Stimulated activated CD4-positive, alpha-beta T cell treated with anti-CD3 and anti-CD28 coated beads, Interleukin-1b, Interleukin-23, amount 100 ng/mL, for 48 hours (primary cell): Measurements from ENCODE around the gene CCR3.
A peak's percentile ranks its signal among the peaks of the same experiment; 100 is the strongest.

Experiments
- DNase-seq: peaks from one replicate; pipeline ENCODE4 v3.0.0-alpha.2; 2020

The CCR3 gene

DNA sequence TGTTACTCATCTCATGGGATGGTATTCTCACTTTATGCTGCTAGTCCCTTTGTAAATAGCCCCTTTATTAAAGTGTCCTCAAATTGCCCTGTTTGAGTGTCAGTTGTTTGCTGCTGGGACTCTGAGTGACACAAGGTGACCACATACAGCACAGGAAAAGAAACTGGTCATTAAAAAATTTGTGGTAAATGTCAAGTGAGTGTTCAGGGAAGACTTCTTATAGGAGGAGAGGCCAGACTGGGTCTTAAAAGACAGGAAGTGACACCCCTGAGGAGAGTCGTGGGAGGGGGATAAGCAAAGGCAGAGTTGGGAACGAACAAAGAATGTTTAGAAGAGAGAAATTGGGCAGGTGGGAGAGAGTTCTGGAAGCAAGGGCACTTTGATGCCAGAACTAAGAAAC lies 35.2 kb downstream of the CCR3 start:
- no peak for DNase-seq

DNA sequence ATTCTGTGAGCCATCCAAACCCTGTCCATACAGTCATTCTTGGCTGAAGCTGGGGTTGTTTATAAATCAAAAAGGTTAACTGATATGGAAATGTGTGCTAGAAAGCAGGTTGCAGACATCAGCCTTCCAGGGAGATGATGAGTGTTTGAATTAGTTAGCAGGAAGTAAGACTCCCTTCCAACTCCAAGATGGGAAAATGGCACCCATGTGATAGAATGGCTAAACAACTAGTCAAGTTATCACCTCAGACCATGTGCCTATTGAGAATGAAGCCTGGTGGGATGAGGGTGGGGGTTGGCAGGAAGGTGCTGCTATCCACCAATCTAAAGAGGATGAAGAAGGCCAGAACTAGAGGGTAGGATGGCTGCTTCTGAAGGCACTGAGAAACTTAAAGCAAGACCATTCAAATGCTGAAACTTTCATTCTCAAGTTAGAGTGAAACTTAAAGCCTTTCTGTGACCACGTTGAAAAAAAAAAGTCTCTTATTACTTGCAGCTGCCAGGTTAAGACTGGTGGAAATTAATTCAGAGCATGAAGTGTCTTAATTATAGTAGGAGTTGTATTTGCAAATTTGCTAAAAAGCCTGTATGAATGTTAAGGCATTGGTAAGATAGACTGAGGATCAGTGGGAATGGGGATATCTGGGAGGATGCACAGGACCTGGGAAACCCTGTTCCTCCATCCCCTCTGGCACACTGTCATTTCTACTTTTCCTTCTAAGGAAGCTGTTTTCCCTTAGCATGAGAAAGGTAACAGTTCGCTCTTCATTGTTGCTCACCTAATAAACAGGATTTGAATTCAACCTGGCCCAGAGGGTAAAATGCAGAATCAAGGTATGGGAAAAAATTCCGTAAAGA lies 36.8 kb downstream of the CCR3 start:
- DNase-seq: no peak

DNA sequence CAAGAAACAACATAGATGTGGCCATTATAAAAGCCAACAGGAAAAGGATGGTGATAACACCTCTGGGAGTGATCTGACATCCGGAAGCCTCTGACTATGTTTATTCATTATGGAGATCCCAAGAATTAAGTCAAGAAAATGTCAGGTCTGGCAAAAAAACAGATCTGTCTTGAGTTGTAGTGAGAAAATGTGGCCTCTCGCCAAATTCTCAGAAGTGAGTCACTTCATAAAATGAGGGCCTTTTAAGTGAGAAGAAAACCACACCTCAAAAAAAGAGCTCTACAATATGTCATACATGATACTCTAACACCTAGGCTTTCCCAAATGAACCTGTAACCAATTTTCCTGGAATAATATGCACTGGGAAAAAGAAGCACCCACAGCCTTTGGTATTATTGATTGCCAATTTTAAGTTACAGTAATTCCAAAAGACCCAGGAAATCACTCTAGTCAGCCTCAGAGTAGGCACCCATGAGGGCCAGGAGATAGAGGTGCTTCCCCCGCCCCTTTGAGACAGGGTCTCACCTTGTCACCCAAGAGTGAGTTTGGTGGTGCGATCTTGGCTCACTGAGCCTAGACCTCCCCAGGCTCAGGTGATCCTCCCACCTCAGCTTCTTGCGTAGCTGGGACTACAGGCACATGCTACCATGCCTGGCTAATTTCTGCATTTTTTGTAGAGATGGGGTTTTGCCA lies 38.0 kb downstream of the CCR3 start:
- peak; percentile 60 for DNase-seq

DNA sequence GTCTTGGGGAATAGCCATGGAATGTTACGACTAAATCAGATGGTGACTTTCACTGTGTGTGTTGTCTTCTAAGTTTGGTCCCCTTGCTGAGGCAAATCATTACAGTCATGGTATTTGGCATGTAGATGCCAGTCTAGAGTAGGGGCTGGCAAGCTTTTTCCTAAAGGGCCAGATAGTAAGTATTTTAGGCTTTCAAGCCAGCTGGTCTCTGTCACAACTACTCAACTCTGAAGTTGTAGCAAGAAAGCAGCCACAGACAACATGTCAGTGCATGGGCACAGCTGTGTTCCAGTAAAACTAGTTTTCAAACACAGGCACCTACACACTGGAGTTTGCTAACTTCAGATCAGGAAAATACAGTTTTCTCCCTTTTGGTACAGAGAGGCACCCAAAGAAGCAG lies 39.3 kb downstream of the CCR3 start:
- no peak for DNase-seq

DNA sequence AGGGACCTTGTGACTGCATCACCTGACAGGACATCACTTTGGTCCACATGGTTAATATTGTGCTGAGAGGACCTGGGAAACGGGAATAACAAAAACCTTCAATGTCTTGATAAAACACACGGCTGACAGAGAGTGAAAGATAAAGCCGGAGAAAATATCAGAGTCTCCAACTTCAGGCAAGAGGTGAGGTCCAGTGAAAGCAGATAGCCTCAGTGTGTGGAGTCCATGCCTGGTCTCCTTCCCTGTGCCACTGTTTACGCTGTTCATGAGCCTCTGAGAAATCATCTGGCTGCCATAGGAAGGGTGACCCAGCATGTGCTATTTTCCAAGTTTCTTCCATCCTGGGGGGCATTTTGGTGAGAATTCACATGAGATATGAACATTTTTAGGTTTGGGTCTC lies 39.8 kb downstream of the CCR3 start:
- no peak for DNase-seq

DNA sequence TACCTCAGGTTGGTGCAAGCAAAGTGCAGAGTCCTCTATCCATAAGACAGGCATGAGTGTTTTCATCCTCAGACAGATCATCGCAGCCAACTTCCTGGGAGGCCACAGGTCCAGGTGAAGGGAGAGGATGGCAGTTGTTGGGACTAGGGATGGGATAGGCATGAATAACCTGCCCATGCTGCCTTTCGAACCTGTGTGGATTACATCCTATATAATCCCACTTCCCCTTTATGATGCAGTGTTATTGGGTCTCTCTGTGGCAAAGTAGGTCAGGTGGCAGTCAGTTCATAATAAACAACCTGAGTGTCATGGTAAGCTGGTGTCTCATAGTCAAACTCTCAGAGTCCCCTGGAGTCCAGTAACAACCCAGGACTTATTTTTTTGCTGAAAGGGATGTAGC lies 40.4 kb downstream of the CCR3 start:
- DNase-seq: no peak

DNA sequence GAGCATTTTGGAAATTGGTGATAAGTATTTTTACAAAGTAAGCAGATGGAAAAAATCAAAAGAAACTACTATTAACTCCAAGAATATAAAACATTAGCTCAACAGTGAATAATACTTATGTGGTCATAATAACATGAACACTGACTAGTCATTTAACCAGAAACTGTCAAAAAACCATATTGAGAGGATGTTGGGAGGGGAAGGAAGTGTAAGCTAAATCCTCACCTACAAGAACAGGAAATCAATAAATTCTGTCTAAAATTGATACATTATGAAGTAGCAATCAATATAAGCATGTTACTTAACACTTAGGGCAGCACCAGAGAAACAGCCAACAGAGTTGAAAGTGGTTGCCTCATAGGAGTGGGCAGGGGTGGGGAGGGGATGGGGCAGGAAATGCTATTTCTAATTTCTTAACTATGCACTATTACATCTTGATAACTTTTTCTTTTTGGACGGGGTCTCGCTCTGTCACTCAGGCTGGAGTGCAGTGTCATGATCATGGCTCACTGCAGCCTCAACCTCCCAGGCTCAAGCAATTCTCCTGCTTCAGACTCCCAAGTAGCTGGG lies 41.7 kb downstream of the CCR3 start:
- no peak for DNase-seq

DNA sequence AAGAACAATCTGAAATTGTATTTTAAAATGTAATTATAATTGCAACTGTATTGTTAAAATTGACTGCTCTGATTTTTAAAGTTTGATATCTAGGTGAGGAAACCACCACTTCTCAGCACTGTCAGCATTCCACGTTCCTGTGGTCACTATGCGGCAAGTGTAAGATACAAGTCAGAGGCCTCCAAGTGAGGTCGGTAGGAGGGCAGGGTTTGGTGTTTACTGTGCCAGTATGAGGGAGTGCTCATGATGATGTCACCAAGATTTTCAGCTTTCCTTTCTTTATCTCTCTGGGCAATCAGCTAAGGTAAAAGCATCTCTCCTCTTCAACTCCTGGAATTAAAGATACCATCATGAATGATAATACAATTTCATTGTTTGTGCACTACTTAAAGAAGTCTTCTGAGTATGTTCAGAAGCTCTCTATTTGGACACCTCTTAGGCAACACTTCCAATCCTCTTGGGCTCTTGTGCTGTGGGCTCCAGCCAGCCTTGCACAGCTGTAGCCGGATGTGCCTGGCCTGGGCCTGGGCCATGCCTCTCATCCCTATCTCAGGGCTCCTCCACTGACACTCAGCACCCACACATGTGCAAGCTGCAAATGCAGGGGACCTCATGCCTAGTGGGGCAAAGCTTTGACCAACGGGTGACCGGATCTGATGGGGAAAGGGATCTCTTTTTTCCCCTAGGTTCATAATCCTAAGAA lies 42.9 kb downstream of the CCR3 start:
- peak; percentile 57 for DNase-seq

DNA sequence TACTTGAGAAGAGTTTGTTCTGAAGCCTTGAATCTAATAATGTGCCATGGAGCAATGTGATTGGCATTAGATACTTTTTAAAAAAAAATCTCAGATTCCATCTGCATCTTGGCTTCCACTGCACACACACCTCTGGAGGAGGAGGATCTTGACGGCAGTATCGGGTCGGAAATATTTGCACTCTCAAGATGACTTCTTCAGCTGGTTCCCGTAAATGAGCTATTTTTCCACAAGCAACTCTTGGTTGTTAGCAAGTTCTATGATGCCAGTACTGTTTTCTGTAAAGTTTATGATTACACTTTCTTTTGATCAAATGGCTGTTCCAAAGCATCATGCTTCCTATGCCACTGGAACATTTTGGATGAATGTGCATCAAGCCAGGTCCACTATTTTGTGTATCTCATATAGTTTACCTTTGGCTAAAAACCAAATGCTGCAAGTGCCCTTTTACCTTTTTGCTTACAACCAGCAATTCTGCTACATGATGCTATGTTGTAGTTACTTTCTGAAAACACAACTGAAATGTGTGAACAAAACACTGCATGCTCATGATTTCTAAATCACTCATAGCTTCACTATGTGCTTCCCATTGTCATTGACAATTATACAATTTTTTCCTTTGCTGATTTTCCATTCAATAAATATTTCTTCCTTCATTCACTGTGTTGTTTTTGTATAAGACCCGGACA lies 43.8 kb downstream of the CCR3 start:
- DNase-seq: no peak

DNA sequence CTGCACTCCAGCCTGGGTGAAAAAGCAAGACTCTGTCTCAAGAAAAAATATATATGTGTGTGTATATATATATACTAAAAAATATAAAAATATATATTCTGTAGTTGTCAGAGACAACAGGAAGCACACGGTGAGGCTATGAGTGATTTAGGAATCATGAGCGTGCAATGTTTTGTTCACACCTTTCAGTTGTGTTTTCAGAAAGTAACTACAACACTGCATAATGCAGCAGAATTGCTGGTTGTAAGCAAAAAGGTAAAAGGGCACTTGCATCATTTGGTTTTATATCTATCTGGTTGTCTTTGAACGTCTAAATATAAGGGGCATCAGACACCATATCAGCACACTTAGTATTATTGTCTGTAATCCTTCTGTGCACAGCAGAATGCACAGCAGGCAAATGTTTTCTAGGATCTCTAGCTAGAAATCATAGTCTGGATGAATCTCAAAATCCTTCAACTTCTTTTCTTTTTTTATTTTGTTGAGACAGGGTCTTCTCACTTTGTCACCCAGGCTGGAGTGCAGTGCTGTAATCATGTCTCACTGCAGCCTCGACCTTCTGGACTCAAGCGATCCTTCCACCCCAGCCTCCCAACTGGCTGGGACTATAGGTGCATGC lies 44.8 kb downstream of the CCR3 start:
- no peak for DNase-seq

DNA sequence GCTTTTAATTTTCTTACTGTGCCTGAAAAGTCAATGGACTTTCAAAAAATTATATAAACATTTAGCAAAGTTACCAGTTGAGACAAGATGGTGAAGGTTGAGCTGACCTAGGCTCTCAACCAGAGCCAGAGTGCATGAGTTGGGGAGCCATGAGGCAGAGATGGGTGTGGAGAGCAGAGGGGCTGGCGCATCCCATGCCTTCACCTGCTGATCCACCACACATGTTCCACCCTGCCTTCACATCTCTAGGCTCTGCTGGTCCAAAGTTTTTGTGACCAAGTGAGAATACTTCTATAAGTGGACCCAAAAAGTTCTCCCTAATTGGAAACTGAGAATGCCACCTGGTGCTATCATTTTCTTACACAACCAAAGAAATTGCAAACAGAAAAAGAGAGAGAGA lies 47.3 kb downstream of the CCR3 start:
- no peak for DNase-seq

DNA sequence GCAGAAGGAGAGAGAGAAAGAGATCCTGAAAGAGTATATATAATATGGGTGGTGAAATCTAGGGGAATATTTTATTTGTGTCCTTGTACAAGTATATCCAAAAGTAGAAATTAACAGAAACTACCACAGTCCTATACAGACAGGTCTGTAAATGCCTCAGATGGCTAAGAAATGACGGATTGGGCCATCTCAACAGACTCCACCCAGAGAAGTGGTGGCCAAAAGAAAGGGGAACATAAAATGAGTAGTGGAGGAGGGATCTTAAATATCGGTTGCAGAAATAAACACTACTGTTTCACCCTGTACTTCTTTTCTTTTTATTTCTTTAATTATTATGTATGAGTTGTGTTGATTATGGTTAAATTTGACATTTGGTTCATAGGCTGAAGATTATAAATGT lies 47.7 kb downstream of the CCR3 start:
- DNase-seq: no peak

DNA sequence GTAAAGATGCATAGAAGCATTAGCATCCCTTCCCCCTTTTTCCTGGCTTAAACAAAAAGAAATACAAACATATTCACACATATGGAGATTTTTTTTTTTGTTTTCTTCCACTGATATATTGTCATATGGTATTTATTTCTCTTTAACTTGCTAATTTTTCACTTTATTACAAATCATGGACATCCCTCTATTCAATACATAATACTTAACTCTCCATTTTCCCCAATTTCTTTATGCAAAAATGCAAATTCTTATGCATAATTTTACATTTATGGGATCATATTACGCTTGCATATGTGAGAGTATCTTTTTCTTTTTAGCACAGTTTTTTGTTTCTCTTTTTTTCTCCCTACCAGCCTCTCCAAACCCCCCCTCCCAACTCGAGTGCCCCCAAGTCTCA lies 48.8 kb downstream of the CCR3 start:
- DNase-seq: no peak

DNA sequence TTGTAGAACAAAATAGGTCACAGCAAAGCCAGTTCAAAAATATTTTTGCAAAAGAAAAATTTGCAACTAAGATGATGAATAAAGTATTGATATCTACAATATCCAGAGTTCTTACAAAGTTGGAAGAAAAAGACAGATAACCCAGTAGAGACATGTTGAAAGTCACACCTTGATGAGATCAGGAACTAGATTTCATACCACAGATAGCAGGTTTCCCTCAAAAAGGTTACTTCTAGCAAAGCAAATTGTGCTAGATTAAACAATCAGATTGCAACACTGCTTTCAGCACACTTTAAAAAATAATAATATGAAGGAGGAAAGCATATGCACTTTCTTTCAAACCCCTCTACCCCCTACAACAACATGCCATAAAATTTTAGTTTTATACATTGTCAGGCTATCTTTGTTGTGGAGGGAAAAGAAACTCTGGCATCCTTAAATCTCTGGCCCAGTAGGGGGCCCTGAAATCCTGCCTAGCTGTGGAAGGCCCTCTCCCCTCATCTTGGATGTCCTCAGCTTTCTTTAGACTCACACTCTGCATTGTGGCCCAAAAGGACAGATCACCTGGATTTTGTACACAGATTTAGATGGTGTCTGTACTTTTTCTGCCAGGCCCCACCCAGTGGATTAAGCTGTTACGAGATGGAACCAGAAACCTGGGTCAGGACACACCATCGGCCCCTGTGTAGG lies 50.9 kb downstream of the CCR3 start:
- DNase-seq: no peak

DNA sequence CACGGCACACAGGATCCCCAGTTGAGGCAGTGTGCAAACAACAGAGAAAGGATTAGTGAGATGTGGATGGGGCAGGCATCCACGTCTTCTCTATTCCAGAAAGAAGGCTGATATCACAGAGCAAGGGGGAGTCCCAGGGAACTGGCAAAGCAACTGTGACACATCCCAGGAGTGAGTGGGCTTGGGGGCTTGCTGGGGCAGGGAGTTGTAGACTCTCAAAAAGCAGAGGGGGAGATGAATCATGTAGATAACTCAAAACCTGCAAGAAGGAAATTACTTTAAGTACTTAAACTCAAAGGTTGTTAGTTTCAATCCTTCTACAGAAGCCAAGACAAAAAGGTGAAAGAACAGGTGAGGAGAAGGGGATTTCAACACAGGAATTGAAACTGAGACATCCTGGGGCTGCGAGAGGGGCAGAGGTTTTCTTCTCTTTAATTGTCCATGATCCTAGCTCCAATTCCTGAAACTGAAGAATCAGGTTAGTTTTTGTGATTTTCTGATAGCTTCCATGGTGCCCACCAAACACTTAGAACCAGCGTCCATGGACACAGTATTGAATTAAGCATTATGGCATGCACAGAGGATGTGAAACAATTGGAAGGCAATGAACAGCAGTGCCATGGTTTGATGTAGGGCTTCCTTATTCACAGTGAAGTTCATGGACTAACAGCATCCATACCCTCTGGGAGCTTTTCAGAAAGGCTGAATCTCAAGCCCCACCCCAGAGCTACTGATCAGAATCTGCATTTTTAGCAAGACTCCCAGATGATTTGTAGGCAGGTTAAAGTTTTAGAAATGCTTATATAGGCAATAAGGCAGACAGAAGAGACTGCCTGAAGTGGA lies 52.0 kb downstream of the CCR3 start:
- DNase-seq: peak; percentile 91

DNA sequence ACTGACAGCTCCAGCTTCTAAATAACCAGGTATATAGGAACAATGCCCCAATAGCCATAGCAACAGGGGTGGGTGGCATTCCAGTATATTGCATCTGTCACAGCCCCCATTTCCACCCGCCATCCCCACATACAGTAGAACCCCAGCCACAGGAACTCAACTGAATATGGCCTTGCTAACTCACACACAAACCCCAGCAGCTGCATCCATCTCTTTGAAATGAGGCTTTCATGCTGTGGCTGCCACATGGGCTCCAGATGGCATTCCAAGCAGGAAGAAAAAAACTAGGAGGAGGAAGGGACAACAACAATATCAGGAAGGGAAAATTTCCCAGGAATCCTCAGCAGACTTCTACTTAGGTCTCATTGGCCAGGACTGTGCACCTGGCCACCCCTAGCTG lies 54.6 kb downstream of the CCR3 start:
- DNase-seq: no peak

DNA sequence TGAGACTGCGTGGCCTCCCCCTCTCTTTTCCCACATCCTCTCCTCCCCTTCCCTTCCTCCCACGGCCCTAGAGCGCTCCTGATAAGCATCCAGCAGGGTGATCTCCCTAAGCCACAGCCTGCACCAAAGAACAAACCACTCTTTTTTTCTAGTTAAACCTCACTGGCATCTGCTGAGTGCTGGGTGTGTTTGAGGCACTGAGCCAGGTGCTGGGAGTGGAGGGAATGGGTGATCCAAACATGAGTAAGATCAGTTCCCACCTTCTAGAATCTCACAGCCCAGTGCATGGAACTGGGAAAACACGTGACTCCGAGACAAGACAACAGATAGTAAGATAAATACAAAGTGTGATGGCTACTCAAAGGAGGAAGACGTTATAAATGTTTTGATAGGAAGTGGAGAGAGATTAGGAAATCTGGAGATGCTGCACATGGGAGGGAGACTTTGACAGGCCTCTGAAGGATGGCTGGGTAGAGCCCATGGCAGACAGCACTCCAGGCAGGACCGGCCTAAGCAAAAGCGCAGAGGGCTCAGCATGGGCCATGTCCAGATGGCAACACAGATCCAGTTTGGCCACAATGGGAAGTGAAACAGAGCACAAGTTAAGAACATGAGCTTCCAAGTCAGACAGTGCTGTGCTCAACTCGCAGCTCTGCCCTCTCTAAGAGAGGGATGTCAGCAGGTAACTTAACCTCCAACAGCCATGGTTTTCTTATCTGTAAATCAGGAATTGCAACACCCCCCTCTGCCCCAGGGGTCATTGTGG lies 55.6 kb downstream of the CCR3 start:
- DNase-seq: no peak

DNA sequence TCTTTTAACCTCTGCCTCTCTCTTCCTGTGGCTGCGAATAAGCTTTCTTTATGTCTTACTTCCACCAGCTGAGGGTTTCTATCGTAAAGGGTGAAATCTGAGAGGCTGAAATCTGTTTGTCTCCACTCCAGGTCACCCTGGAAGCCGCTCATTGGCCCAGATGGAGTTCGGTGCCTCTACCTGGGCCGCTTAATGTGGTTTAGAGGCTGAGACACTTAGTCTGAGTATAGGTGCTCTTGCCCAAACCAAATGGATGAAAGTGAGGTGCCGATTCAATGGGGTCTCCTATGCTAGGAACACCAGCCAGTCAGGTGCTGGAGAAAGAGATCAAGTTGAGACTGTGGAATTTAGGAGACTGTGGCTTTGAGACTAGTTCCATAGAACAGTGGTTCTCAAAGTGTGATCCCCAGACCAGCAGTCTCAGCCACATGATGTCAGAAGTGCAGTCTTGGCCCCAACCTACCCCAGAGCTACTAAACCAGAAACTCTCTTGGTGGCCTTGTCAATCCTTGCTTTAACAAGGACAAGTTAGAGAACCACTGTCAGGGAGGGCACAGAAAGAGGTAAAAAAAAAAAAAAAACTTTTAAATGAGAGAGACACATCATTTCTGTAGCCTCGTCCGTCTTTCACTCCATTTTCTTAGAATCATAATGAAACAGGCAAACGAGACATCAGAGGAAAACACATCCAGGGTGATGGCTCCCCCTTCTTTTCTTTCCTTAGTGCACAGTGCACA lies 56.8 kb downstream of the CCR3 start:
- peak; percentile 65 for DNase-seq
